ENCODE measurements around the gene CAST. TPM values are rescaled to one million over a fixed set of nuclear protein-coding genes. Genes with fewer than 3 reads are reported as not detected.

The CAST gene
- total RNA-seq, 1 experiment from 2014 or later: 52.3 TPM

- no peaks in the 10 kb centered on the region for H3K9me3 ChIP-seq (ENCODE audit: control insufficient read depth, low read depth, low read length)
- H4K8ac ChIP-seq (replicated peaks; ENCODE audit: insufficient read length, low read depth, low read length): no peak overlapping the region
- no peak overlapping the region for H3K23ac ChIP-seq (ENCODE audit: insufficient read length, low read depth, low read length)
- no peak for TF ChIP-seq CTCF (conservative IDR thresholded peaks at IDR 0.05)
- H4K20me1 ChIP-seq (ENCODE audit: control insufficient read depth, insufficient read depth, insufficient read length): no peaks in the 10 kb centered on the region
- H3K14ac ChIP-seq (ENCODE audit: insufficient read depth, low read length): no peak overlapping the region
- no peak overlapping the region for H4K5ac ChIP-seq (ENCODE audit: insufficient read length, low read depth, low read length)
- no peak overlapping the region for H2BK12ac ChIP-seq (ENCODE audit: insufficient read length, low read depth, low read length)
- H3T11ph ChIP-seq (ENCODE audit: low read length): no peak overlapping the region
- H2BK5ac ChIP-seq (ENCODE audit: insufficient read length, low read length): no peak overlapping the region
- H2AK5ac ChIP-seq (ENCODE audit: insufficient read length, low read length): no peak overlapping the region
- H3K4me1 Mint-ChIP-seq: peaks cover 19 to 21% of the 10 kb centered on the region in 2 experiments
- peak overlapping the region; percentile 95 to 99 for H3K4me3 Mint-ChIP-seq
- H3K56ac ChIP-seq (ENCODE audit: insufficient read length, low read depth, low read length): no peak overlapping the region
- H3K9ac ChIP-seq (ENCODE audit: extremely low read depth, insufficient read length, low read length): no peak overlapping the region
- no peak overlapping the region for H2BK20ac ChIP-seq (ENCODE audit: low read depth, low read length, poor library complexity, severe bottlenecking)
- no peaks in the 10 kb centered on the region for H3K4me1 ChIP-seq (ENCODE audit: insufficient read depth, low read length)
- no peak overlapping the region for H4K91ac ChIP-seq (ENCODE audit: insufficient read length, low read depth, low read length)
- H3K4me2 ChIP-seq (ENCODE audit: insufficient read depth, insufficient read length, low read length): peak overlapping the region; percentile 79
- peak; percentile 94 for DNase-seq
- WGBS (ENCODE audit: extremely low coverage, insufficient read length, low lambda C conversion rate): no CpG with 5 or more reads among the region's 60 CpGs
- no peaks in the 10 kb centered on the region; a peak in 2 of 5 replicates for H3K9me3 Mint-ChIP-seq
- peaks cover 11% of the 10 kb centered on the region; the same call in 1 of the 2 replicates for H3K27me3 ChIP-seq (ENCODE audit: insufficient read depth, low read length)
- H3K27ac ChIP-seq (ENCODE audit: insufficient read length, low read depth, low read length): no peak overlapping the region
- H3K79me2 ChIP-seq (ENCODE audit: insufficient read depth, low read length): no peaks in the 10 kb centered on the region
- H2AFZ ChIP-seq (ENCODE audit: low read length): no peak overlapping the region
- peaks cover 22% of the 10 kb centered on the region for H3K23me2 ChIP-seq (ENCODE audit: insufficient read length, low read depth, low read length, poor library complexity, severe bottlenecking)
- H3K27me3 Mint-ChIP-seq (ENCODE audit: low read depth): peaks cover 50% of the 10 kb centered on the region
- H3K18ac ChIP-seq (ENCODE audit: insufficient read length, low read depth, low read length): peak overlapping the region; percentile 43
- no peak overlapping the region for H3K4ac ChIP-seq (ENCODE audit: low read depth, low read length)
- no peak overlapping the region for H2BK120ac ChIP-seq (ENCODE audit: low read depth, low read length, poor library complexity, severe bottlenecking)
- H3K27ac Mint-ChIP-seq: peak overlapping the region; percentile 6 to 95 (median 66); a peak in 3 of 7 replicates
- H3K36me3 Mint-ChIP-seq (ENCODE audit: insufficient read depth in 1 of 3, low read depth in 3 of 3): 0 out of 7 replicates have a peak, but pooled peaks cover 0 to 2% (median 0%) of the 10 kb centered on the region in 3 experiments
- no peaks in the 10 kb centered on the region for H3K79me1 ChIP-seq (ENCODE audit: insufficient read depth, low read depth, low read length, poor library complexity, severe bottlenecking)
- H2BK15ac ChIP-seq (ENCODE audit: low read depth, low read length): no peak overlapping the region
Observed at GRCh38 chr5:96662725-96663518, 746 bp downstream of the CAST start.

Measured in H9 (cell line).